ENCODE data around the gene ZNF783. TPM values are rescaled to one million over a fixed set of nuclear protein-coding genes. Genes with fewer than 3 reads are reported as not detected.

ZNF783 gene
- total and polyA plus RNA-seq, 7 donors = 1.2 to 15.2 (median 9.4) TPM

GRCh38 chr7:149333321-149333717 is 71.3 kb downstream of the ZNF783 start:
- no peak for TF ChIP-seq EP300 (IDR thresholded peaks at IDR 0.05)
- no peak for TF ChIP-seq CTCF (IDR thresholded peaks at IDR 0.05)
- no peak for TF ChIP-seq POLR2AphosphoS5 (IDR thresholded peaks at IDR 0.05)
- no peak for TF ChIP-seq POLR2A (IDR thresholded peaks at IDR 0.05)
- no peak for DNase-seq
- no peak overlapping the region for H3K4me3 ChIP-seq
- peaks cover 0 to 3% (median 0%) of the 10 kb centered on the region in 4 donors for H3K9me3 ChIP-seq
- H3K27ac ChIP-seq = no peak overlapping the region
- no peaks in the 10 kb centered on the region for H3K4me1 ChIP-seq
- no peaks in the 10 kb centered on the region for H3K27me3 ChIP-seq
- intact Hi-C loops (cut with DNase I) = no loop called here
- no peaks in the 10 kb centered on the region for H3K36me3 ChIP-seq

DNA sequence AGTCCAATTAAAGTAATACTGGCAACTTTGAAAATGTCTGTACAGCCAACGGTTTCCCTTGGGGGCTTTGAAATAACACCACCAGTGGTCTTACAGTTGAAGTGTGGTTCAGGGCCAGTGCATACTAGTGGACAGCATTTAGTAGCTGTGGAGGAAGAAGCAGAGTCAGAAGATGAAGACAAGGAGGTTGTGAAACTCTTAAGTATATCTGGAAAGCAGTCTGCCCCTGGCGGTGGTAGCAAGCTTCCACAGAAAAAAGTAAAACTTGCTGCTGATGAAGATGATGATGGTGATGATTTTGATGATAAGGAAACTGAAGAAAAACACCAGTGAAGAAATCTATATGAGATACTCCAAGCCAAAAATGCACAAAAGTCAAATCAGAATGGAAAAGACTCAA is 72.2 kb downstream of the ZNF783 start:
- TF ChIP-seq EP300 (IDR thresholded peaks at IDR 0.05) = no peak
- no peak for TF ChIP-seq POLR2AphosphoS5 (IDR thresholded peaks at IDR 0.05)
- TF ChIP-seq POLR2A (IDR thresholded peaks at IDR 0.05) = no peak
- TF ChIP-seq CTCF (IDR thresholded peaks at IDR 0.05) = no peak
- no peaks in the 10 kb centered on the region for H3K27me3 ChIP-seq
- no peaks in the 10 kb centered on the region for H3K4me1 ChIP-seq
- H3K4me3 ChIP-seq = no peak overlapping the region
- peaks cover 0 to 3% (median 0%) of the 10 kb centered on the region in 4 donors for H3K9me3 ChIP-seq
- no peaks in the 10 kb centered on the region for H3K36me3 ChIP-seq
- DNase-seq = no peak
- intact Hi-C loops (cut with DNase I) = no loop called here
- no peak overlapping the region for H3K27ac ChIP-seq
- WGBS, 2 donors = 78 to 79% methylated on average over 2 of the region's 2 CpGs

Small RNA genes lying within 50 kb of the gene (small RNA-seq; reads per million reads assigned to genes)
- gene AC004941.2 = 0 reads per million in 3 donors

Other genes starting within 250 kb of the ZNF783 start
- gene PDIA4, start 233.7 kb upstream of the ZNF783 start, total RNA-seq = 10 to 100 TPM; 34.3 to 47.4 (median 39.7) TPM
- 100 to 1,000 TPM in 1 of 3 donors, 10 to 100 TPM in 2; 11.4 to 183 (median 40.9) TPM for gene PDIA4, start 233.7 kb upstream of the ZNF783 start, polyA plus RNA-seq
- 1 to 10 TPM; 3.0 to 6.9 (median 3.9) TPM for gene ZNF786, start 171.5 kb upstream of the ZNF783 start, total RNA-seq
- gene ZNF786, start 171.5 kb upstream of the ZNF783 start, polyA plus RNA-seq = 1 to 10 TPM in 2 of 3 donors, under 1 TPM in 1; 0.60 to 4.6 (median 1.2) TPM
- gene ZNF425, start 135.9 kb upstream of the ZNF783 start, total RNA-seq = 1 to 10 TPM; 2.9 to 4.9 (median 3.6) TPM
- under 1 TPM; 0.60 to 0.85 (median 0.69) TPM for gene ZNF425, start 135.9 kb upstream of the ZNF783 start, polyA plus RNA-seq
- 10 to 100 TPM; 13.0 to 19.7 (median 18.4) TPM for gene ZNF398, start 114.7 kb upstream of the ZNF783 start, total RNA-seq
- 1 to 10 TPM; 2.4 to 5.3 (median 2.5) TPM for gene ZNF398, start 114.7 kb upstream of the ZNF783 start, polyA plus RNA-seq
- gene ZNF282, start 66.7 kb upstream of the ZNF783 start, total RNA-seq = 10 to 100 TPM; 11.8 to 24.9 (median 13.9) TPM
- 10 to 100 TPM in 1 of 3 donors, 1 to 10 TPM in 2; 6.9 to 17.6 (median 7.2) TPM for gene ZNF282, start 66.7 kb upstream of the ZNF783 start, polyA plus RNA-seq
- 10 to 100 TPM in 1 of 4 donors, 1 to 10 TPM in 3; 4.1 to 13.6 (median 5.7) TPM for gene ZNF212, start 22.5 kb upstream of the ZNF783 start, total RNA-seq
- gene ZNF212, start 22.5 kb upstream of the ZNF783 start, polyA plus RNA-seq = 1 to 10 TPM; 4.4 to 9.0 (median 6.0) TPM
- 1 to 10 TPM; 5.7 to 7.7 (median 6.6) TPM for gene ZNF777, start 198.9 kb downstream of the ZNF783 start, total RNA-seq
- gene ZNF777, start 198.9 kb downstream of the ZNF783 start, polyA plus RNA-seq = 1 to 10 TPM; 4.2 to 8.8 (median 7.2) TPM
- gene ZNF746, start 235.6 kb downstream of the ZNF783 start, total RNA-seq = 10 to 100 TPM; 16.4 to 18.9 (median 17.7) TPM
- gene ZNF746, start 235.6 kb downstream of the ZNF783 start, polyA plus RNA-seq = 1 to 10 TPM; 4.2 to 9.4 (median 4.4) TPM